8988T (cell line): Measurements from ENCODE around the gene BMPER.

Source experiments
- DNase-seq: peaks from one replicate; pipeline ENCODE4 v3.0.0; 2011

The BMPER gene

GRCh38 chr7:34067005-34067778, 161.9 kb downstream of the BMPER start:
- DNase-seq: no peak

GRCh38 chr7:34069676-34070075, 164.3 kb downstream of the BMPER start:
- DNase-seq: no peak

GRCh38 chr7:34070511-34071323, 165.4 kb downstream of the BMPER start:
- DNase-seq: no peak

- no peak for DNase-seq
Observed at GRCh38 chr7:34073676-34074075, 168.3 kb downstream of the BMPER start.

- DNase-seq: no peak
Observed at GRCh38 chr7:34074421-34074820, 169.1 kb downstream of the BMPER start.

GRCh38 chr7:34075523-34076370, 170.4 kb downstream of the BMPER start:
- DNase-seq: no peak

GRCh38 chr7:34077168-34077567, 171.8 kb downstream of the BMPER start:
- DNase-seq: no peak

GRCh38 chr7:34078864-34079263, 173.5 kb downstream of the BMPER start:
- DNase-seq: no peak

GRCh38 chr7:34080513-34080912, 175.2 kb downstream of the BMPER start:
- no peak for DNase-seq

GRCh38 chr7:34081935-34082334, 176.6 kb downstream of the BMPER start:
- no peak for DNase-seq

GRCh38 chr7:34083440-34083839, 178.1 kb downstream of the BMPER start:
- DNase-seq: no peak

- no peak for DNase-seq
Observed at GRCh38 chr7:34084651-34085050, 179.3 kb downstream of the BMPER start.

- no peak for DNase-seq
Observed at GRCh38 chr7:34086064-34086463, 180.7 kb downstream of the BMPER start.

GRCh38 chr7:34086981-34087380, 181.6 kb downstream of the BMPER start:
- DNase-seq: no peak

GRCh38 chr7:34087892-34088891, 182.9 kb downstream of the BMPER start:
- DNase-seq: no peak

- no peak for DNase-seq
Observed at GRCh38 chr7:34090816-34091215, 185.5 kb downstream of the BMPER start.

- no peak for DNase-seq
Observed at GRCh38 chr7:34091321-34091917, 186.1 kb downstream of the BMPER start.

- DNase-seq: no peak
Observed at GRCh38 chr7:34093276-34093675, 187.9 kb downstream of the BMPER start.

- no peak for DNase-seq
Observed at GRCh38 chr7:34096198-34096651, 190.9 kb downstream of the BMPER start.

- DNase-seq: no peak
Observed at GRCh38 chr7:34096777-34097176, 191.4 kb downstream of the BMPER start.

- DNase-seq: no peak
Observed at GRCh38 chr7:34100661-34101060, 195.3 kb downstream of the BMPER start.
